HepG2 (cell line): ENCODE results near the gene MUC6. TPM values are rescaled to one million over a fixed set of nuclear protein-coding genes. Genes with fewer than 3 reads are reported as not detected.

Experiments
- CBX1 ChIP-seq: IDR thresholded peaks from one replicate; pipeline ENCODE4 v1.6.1; 2016; ENCODE audit warnings: antibody characterized with exemption, low read depth
- EED ChIP-seq: sonication (generic); formaldehyde crosslinking; IDR thresholded peaks from 2 replicates; pipeline ENCODE4 v1.5.0; 2020; ENCODE audit warnings: mild to moderate bottlenecking, missing genetic modification reagents
- ETV5 ChIP-seq: IDR thresholded peaks from 2 replicates; pipeline ENCODE4 v1.6.1; 2018; ENCODE audit warnings: missing biosample characterization, missing genetic modification reagents, inconsistent platforms, borderline replicate concordance
- FIP1L1 ChIP-seq: fragments of 200-400 bp; formaldehyde crosslinking; IDR thresholded peaks from 2 replicates; pipeline ENCODE4 v1.6.1; 2018; ENCODE audit warnings: low read depth, mild to moderate bottlenecking, low read length, moderate library complexity, borderline replicate concordance; ENCODE audit not compliant: insufficient read depth
- KLF16 ChIP-seq, 2 experiments: sonication (generic) in 1 of 2; formaldehyde crosslinking in 1 of 2; IDR thresholded peaks; 2 replicates each; pipeline versions ENCODE4 v1.6.1 to v1.8.0; 2016 to 2023; ENCODE audit warnings: missing genetic modification reagents in 2 of 2, missing compliant biosample characterization in 1 of 2
- KLF9 ChIP-seq: IDR thresholded peaks from 2 replicates; pipeline ENCODE4 v1.6.1; 2016; ENCODE audit warnings: low read depth
- NR2F2 ChIP-seq: IDR thresholded peaks from 2 replicates; pipeline ENCODE4 v1.6.1; 2012; ENCODE audit warnings: low read depth, inconsistent platforms, borderline replicate concordance
- POGZ ChIP-seq: sonication (generic); formaldehyde crosslinking; IDR thresholded peaks from 2 replicates; pipeline ENCODE4 v1.4.0; 2020; ENCODE audit warnings: mild to moderate bottlenecking, missing genetic modification reagents
- RBFOX2 ChIP-seq: fragments of 200-400 bp; formaldehyde crosslinking; IDR thresholded peaks from 2 replicates; pipeline ENCODE4 v1.6.1; 2017; ENCODE audit warnings: low read depth, mild to moderate bottlenecking, low read length
- STAT5B ChIP-seq: sonication (generic); formaldehyde crosslinking; IDR thresholded peaks from 2 replicates; pipeline ENCODE4 v1.4.0; 2020; ENCODE audit warnings: missing genetic modification reagents
- U2AF1 ChIP-seq: fragments of 200-400 bp; formaldehyde crosslinking; optimal IDR thresholded peaks from 2 replicates; pipeline ENCODE3; 2017; ENCODE audit warnings: mild to moderate bottlenecking, low read depth, low read length
- ZNF180 ChIP-seq: sonication (generic); formaldehyde crosslinking; IDR thresholded peaks from 2 replicates; pipeline ENCODE4 v1.4.0; 2020; ENCODE audit warnings: low read depth, missing genetic modification reagents, borderline replicate concordance
- ZNF547 ChIP-seq: sonication (generic); formaldehyde crosslinking; IDR thresholded peaks from 2 replicates; pipeline ENCODE4 v1.5.1; 2020; ENCODE audit warnings: mild to moderate bottlenecking, missing genetic modification reagents
- ZNF75D ChIP-seq: sonication (generic); formaldehyde crosslinking; IDR thresholded peaks from 2 replicates; pipeline ENCODE4 v1.8.1; 2023; ENCODE audit warnings: missing genetic modification reagents, mild to moderate bottlenecking, borderline replicate concordance
- polyA plus RNA-seq, 8 experiments: library from polyadenylated mRNA; depleted of rRNA in 3 of 8; stranded (reverse) in 7 of 8; unstranded in 1 of 8; fragments of >200 nt; fragmentation: Illumina TruSeq in 4 of 8; extraction: Trizol in 4 of 8; gene quantifications; 2 replicates each; pipeline versions ENCODE4 v1.2.1 to v1.2.3, GENCODE V29; 2011 to 2016; ENCODE audit warnings: low read depth in 4 of 8, missing spikeins in 1 of 8, mixed read lengths in 1 of 8; ENCODE audit not compliant: insufficient read depth in 1 of 8
- total RNA-seq, 5 experiments: library from RNA; depleted of rRNA; stranded (reverse); fragments of >200 nt; fragmentation: Illumina TruSeq; extraction: Trizol; gene quantifications; 2 replicates each; pipeline ENCODE4 v1.2.3, GENCODE V29; 2016; ENCODE audit warnings: low read depth in 1 of 5
- TF ChIP-seq, protein P1 (sequence below): sonication (generic); formaldehyde crosslinking; IDR thresholded peaks from 2 replicates; pipeline ENCODE4 v1.5.0; 2020; ENCODE audit warnings: mild to moderate bottlenecking, missing genetic modification reagents, borderline replicate concordance
- TF ChIP-seq, protein P2 (sequence below): IDR thresholded peaks from 2 replicates; pipeline ENCODE4 v1.6.1; 2016; ENCODE audit warnings: missing genetic modification reagents, missing compliant biosample characterization
- TF ChIP-seq, protein P3 (sequence below): IDR thresholded peaks from 2 replicates; pipeline ENCODE4 v1.6.1; 2016; ENCODE audit warnings: low read depth, missing genetic modification reagents, missing compliant biosample characterization
- TF ChIP-seq, protein P4 (sequence below): sonication (generic); formaldehyde crosslinking; IDR thresholded peaks from 2 replicates; pipeline ENCODE4 v1.8.1; 2023; ENCODE audit warnings: mild to moderate bottlenecking, inconsistent platforms, moderate library complexity, missing genetic modification reagents, borderline replicate concordance

Gene MUC6
- total and polyA plus RNA-seq, 2 of the 13 experiments (the other 11 are each of a cell fraction or from before 2014, with no cell fraction given), result not detected

DNA sequence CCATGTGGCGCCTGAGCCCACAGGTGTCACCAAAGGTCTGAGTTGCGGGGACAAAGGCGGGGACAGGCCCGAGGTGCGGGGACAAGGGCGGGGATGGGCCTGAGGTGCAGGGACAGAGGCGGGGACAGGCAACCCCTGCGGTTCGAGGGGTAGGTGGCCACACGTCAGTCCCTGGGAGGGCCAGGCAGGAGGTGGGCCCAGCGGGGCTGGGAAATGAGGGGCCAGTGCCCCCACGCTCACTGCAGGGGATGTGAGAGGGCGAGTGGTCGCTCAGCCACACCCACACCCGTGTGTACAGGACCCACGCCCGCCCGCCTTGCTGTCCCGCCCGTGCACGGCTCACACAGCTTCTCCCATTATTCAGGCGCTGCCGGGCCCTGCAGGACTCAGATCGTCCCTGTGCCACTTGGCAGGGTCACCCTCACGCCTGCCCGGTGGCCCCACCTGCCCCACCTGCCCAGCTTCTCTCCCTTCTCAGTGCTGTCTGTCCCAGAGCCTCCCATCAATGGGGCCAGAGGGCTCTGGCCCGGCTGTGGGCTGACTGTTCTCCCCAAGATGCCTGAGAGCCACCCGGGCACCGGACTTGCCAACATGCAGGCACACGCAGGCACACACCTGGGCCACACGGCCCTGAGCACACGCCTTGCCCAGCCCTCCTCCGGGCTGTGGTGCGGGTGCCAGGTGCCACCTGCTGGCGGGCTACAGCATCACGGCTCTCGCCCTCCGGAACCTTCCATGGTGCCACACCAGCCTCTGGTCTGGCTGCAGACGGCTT, 14.2 kb upstream of the MUC6 start (continued):
- TF ChIP-seq, protein P1, sequence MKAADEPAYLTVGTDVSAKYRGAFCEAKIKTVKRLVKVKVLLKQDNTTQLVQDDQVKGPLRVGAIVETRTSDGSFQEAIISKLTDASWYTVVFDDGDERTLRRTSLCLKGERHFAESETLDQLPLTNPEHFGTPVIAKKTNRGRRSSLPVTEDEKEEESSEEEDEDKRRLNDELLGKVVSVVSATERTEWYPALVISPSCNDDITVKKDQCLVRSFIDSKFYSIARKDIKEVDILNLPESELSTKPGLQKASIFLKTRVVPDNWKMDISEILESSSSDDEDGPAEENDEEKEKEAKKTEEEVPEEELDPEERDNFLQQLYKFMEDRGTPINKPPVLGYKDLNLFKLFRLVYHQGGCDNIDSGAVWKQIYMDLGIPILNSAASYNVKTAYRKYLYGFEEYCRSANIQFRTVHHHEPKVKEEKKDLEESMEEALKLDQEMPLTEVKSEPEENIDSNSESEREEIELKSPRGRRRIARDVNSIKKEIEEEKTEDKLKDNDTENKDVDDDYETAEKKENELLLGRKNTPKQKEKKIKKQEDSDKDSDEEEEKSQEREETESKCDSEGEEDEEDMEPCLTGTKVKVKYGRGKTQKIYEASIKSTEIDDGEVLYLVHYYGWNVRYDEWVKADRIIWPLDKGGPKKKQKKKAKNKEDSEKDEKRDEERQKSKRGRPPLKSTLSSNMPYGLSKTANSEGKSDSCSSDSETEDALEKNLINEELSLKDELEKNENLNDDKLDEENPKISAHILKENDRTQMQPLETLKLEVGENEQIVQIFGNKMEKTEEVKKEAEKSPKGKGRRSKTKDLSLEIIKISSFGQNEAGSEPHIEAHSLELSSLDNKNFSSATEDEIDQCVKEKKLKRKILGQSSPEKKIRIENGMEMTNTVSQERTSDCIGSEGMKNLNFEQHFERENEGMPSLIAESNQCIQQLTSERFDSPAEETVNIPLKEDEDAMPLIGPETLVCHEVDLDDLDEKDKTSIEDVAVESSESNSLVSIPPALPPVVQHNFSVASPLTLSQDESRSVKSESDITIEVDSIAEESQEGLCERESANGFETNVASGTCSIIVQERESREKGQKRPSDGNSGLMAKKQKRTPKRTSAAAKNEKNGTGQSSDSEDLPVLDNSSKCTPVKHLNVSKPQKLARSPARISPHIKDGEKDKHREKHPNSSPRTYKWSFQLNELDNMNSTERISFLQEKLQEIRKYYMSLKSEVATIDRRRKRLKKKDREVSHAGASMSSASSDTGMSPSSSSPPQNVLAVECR, result no peak; the same call in 1 of the 2 replicates
- no peak for TF ChIP-seq ETV5 (CRISPR knock-in tag)
- TF ChIP-seq ZNF75D (CRISPR knock-in tag), result no peak
- TF ChIP-seq U2AF1, result no peak
- TF ChIP-seq, protein P2, sequence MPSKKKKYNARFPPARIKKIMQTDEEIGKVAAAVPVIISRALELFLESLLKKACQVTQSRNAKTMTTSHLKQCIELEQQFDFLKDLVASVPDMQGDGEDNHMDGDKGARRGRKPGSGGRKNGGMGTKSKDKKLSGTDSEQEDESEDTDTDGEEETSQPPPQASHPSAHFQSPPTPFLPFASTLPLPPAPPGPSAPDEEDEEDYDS (CRISPR knock-in tag), result no peak
- TF ChIP-seq POGZ (CRISPR knock-in tag), result no peak
- no peak for TF ChIP-seq ZNF547
- TF ChIP-seq FIP1L1, result no peak
- no peak for TF ChIP-seq ZNF180 (CRISPR knock-in tag)
- no peak for TF ChIP-seq RBFOX2
- no peak for TF ChIP-seq NR2F2
- 0 out of 4 replicates have a peak, but pooled peaks of 1 of the 2 experiments have one; percentile 29 for TF ChIP-seq KLF16 (CRISPR knock-in tag; IDR thresholded peaks at IDR 0.05)
- no peak for TF ChIP-seq CBX1
- TF ChIP-seq, protein P3, sequence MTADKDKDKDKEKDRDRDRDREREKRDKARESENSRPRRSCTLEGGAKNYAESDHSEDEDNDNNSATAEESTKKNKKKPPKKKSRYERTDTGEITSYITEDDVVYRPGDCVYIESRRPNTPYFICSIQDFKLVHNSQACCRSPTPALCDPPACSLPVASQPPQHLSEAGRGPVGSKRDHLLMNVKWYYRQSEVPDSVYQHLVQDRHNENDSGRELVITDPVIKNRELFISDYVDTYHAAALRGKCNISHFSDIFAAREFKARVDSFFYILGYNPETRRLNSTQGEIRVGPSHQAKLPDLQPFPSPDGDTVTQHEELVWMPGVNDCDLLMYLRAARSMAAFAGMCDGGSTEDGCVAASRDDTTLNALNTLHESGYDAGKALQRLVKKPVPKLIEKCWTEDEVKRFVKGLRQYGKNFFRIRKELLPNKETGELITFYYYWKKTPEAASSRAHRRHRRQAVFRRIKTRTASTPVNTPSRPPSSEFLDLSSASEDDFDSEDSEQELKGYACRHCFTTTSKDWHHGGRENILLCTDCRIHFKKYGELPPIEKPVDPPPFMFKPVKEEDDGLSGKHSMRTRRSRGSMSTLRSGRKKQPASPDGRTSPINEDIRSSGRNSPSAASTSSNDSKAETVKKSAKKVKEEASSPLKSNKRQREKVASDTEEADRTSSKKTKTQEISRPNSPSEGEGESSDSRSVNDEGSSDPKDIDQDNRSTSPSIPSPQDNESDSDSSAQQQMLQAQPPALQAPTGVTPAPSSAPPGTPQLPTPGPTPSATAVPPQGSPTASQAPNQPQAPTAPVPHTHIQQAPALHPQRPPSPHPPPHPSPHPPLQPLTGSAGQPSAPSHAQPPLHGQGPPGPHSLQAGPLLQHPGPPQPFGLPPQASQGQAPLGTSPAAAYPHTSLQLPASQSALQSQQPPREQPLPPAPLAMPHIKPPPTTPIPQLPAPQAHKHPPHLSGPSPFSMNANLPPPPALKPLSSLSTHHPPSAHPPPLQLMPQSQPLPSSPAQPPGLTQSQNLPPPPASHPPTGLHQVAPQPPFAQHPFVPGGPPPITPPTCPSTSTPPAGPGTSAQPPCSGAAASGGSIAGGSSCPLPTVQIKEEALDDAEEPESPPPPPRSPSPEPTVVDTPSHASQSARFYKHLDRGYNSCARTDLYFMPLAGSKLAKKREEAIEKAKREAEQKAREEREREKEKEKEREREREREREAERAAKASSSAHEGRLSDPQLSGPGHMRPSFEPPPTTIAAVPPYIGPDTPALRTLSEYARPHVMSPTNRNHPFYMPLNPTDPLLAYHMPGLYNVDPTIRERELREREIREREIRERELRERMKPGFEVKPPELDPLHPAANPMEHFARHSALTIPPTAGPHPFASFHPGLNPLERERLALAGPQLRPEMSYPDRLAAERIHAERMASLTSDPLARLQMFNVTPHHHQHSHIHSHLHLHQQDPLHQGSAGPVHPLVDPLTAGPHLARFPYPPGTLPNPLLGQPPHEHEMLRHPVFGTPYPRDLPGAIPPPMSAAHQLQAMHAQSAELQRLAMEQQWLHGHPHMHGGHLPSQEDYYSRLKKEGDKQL (CRISPR knock-in tag), result no peak
- TF ChIP-seq EED (CRISPR knock-in tag), result 0 out of 2 replicates have a peak, but pooled peaks have one; percentile 38
- TF ChIP-seq KLF9 (CRISPR knock-in tag), result no peak
- TF ChIP-seq, protein P4, sequence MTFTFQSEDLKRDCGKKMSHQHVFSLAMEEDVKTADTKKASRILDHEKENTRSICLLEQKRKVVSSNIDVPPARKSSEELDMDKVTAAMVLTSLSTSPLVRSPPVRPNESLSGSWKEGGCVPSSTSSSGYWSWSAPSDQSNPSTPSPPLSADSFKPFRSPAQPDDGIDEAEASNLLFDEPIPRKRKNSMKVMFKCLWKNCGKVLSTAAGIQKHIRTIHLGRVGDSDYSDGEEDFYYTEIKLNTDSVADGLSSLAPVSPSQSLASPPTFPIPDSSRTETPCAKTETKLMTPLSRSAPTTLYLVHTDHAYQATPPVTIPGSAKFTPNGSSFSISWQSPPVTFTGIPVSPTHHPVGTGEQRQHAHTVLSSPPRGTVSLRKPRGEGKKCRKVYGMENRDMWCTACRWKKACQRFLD (CRISPR knock-in tag), result no peak
- TF ChIP-seq STAT5B (CRISPR knock-in tag), result no peak
